ENCODE measurements around the gene DUSP28. TPM values are rescaled to one million over a fixed set of nuclear protein-coding genes. Genes with fewer than 3 reads are reported as not detected.

Gene DUSP28
- total RNA-seq, 1 experiment from 2014 or later = 6.3 TPM

- no peaks in the 10 kb centered on the region for H3K27me3 ChIP-seq
- DNase-seq = no peak
These were observed 45.9 kb downstream of the DUSP28 start for GRCh38 chr2:240605867-240606743.

GRCh38 chr2:240611601-240612210 is 51.5 kb downstream of the DUSP28 start:
- H3K36me3 ChIP-seq = no peaks in the 10 kb centered on the region
- DNase-seq = no peak

More at GRCh38 chr2:240605867-240606743, 45.9 kb downstream of the DUSP28 start:
- no peak overlapping the region for H3K4me3 ChIP-seq
- no peaks in the 10 kb centered on the region for H3K9me3 ChIP-seq
- no peaks in the 10 kb centered on the region for H3K36me3 ChIP-seq

More at GRCh38 chr2:240611601-240612210, 51.5 kb downstream of the DUSP28 start:
- Histone ChIP-seq H3K4me3 (no peak overlapping the region), H3K9me3 (no peaks in the 10 kb centered on the region), H3K27me3 (no peaks in the 10 kb centered on the region)

Other genes starting within 250 kb of the DUSP28 start
- gene GPC1, start 124.7 kb upstream of the DUSP28 start, total RNA-seq (2014; rRNA removed; shearing (Covaris generic); ENCODE audit: low replicate concordance) = 95.4 and 177 TPM in 2 replicates
- gene ANKMY1, start 2.4 kb upstream of the DUSP28 start, total RNA-seq (2014; rRNA removed; shearing (Covaris generic); ENCODE audit: low replicate concordance) = 10.2 and 23.8 TPM in 2 replicates
- 13.6 and 13.9 TPM in 2 replicates for gene RNPEPL1, start 8.1 kb downstream of the DUSP28 start, total RNA-seq (2014; rRNA removed; shearing (Covaris generic); ENCODE audit: low replicate concordance)
- 12.5 and 18.4 TPM in 2 replicates for gene CAPN10, start 26.4 kb downstream of the DUSP28 start, total RNA-seq (2014; rRNA removed; shearing (Covaris generic); ENCODE audit: low replicate concordance)
- gene GPR35, start 65.1 kb downstream of the DUSP28 start, total RNA-seq (2014; rRNA removed; shearing (Covaris generic); ENCODE audit: low replicate concordance) = 0.35 and 2.2 TPM in 2 replicates
- gene AQP12B, start 122.5 kb downstream of the DUSP28 start, total RNA-seq (2014; rRNA removed; shearing (Covaris generic); ENCODE audit: low replicate concordance) = not detected in 2 replicates
- not detected in 2 replicates for gene AQP12A, start 131.5 kb downstream of the DUSP28 start, total RNA-seq (2014; rRNA removed; shearing (Covaris generic); ENCODE audit: low replicate concordance)